KMS-11 (cell line): ENCODE data around the gene ABI2.

Experiments used
- H2AFZ ChIP-seq: fragments of 200-600 bp; sonication (generic); 2 replicates; pipeline ENCODE4 v1.6.1; 2016; ENCODE audit warnings: antibody characterized with exemption, mixed run types, low read depth
- H3K27ac ChIP-seq: fragments of 200-600 bp; sonication (generic); 2 replicates; pipeline ENCODE4 v1.6.1; 2016; ENCODE audit warnings: mild to moderate bottlenecking, mixed run types
- H3K27me3 ChIP-seq: fragments of 200-600 bp; sonication (generic); 2 replicates; pipeline ENCODE4 v1.6.1; 2017; ENCODE audit warnings: mild to moderate bottlenecking, low read depth, mixed run types, moderate library complexity; ENCODE audit not compliant: insufficient read depth
- H3K36me3 ChIP-seq: fragments of 200-600 bp; sonication (generic); 2 replicates; pipeline ENCODE4 v1.6.1; 2017; ENCODE audit warnings: mild to moderate bottlenecking, mixed run types; ENCODE audit not compliant: insufficient read depth
- H3K4me1 ChIP-seq: fragments of 200-600 bp; sonication (generic); 2 replicates; pipeline ENCODE4 v1.6.1; 2016; ENCODE audit warnings: mild to moderate bottlenecking, low read depth, mixed run types; ENCODE audit not compliant: poor library complexity, severe bottlenecking
- H3K4me2 ChIP-seq: fragments of 200-600 bp; sonication (generic); 2 replicates; pipeline ENCODE4 v1.7.0; 2016; ENCODE audit warnings: mild to moderate bottlenecking, mixed run types
- H3K4me3 ChIP-seq: fragments of 200-600 bp; sonication (generic); IDR thresholded peaks from 2 replicates; pipeline ENCODE4 v1.6.1; 2017; ENCODE audit warnings: low read depth, low read length, mixed read lengths; ENCODE audit not compliant: insufficient read depth
- H3K79me2 ChIP-seq: fragments of 200-600 bp; sonication (generic); 2 replicates; pipeline ENCODE4 v1.6.1; 2016; ENCODE audit warnings: low read depth, mixed run types; ENCODE audit not compliant: insufficient read depth
- H3K9ac ChIP-seq: fragments of 200-600 bp; sonication (generic); 2 replicates; pipeline ENCODE4 v1.6.1; 2016; ENCODE audit warnings: mild to moderate bottlenecking, mixed run types
- H4K20me1 ChIP-seq: fragments of 200-600 bp; sonication (generic); 2 replicates; pipeline ENCODE4 v1.6.1; 2016; ENCODE audit warnings: mild to moderate bottlenecking, mixed run types; ENCODE audit not compliant: insufficient read depth
- TF ChIP-seq, protein P1 (sequence below): fragments of 200-600 bp; sonication (generic); conservative IDR thresholded peaks from 2 replicates; pipeline ENCODE4 v1.6.1; 2017; ENCODE audit warnings: low read depth, mild to moderate bottlenecking, antibody characterized with exemption, low read length, moderate library complexity, mixed read lengths

ABI2 gene

GRCh38 chr2:203327901-203328759 lies at the start of gene ABI2:
Gene ABI2, plus strand, starts transcription at chr2:203328394. Its CDS starts 121 bp downstream, at chr2:203328515.
- Histone ChIP-seq H3K27ac (peak within 1 kb of the TSS; percentile 68), H3K79me2 (peaks cover 32% of the 10 kb centered on the region; the same call in 1 of the 2 replicates), H4K20me1 (no peaks in the 10 kb centered on the region), H2AFZ (peak within 1 kb of the TSS; percentile 97), H3K4me1 (peaks cover 31% of the 10 kb centered on the region), H3K9ac (peak within 1 kb of the TSS; percentile 71), H3K27me3 (no peaks in the 10 kb centered on the region), H3K4me3 (peak within 1 kb of the TSS; percentile 76), H3K36me3 (no peaks in the 10 kb centered on the region), H3K4me2 (peak within 1 kb of the TSS; percentile 97)
- TF ChIP-seq, protein P1, sequence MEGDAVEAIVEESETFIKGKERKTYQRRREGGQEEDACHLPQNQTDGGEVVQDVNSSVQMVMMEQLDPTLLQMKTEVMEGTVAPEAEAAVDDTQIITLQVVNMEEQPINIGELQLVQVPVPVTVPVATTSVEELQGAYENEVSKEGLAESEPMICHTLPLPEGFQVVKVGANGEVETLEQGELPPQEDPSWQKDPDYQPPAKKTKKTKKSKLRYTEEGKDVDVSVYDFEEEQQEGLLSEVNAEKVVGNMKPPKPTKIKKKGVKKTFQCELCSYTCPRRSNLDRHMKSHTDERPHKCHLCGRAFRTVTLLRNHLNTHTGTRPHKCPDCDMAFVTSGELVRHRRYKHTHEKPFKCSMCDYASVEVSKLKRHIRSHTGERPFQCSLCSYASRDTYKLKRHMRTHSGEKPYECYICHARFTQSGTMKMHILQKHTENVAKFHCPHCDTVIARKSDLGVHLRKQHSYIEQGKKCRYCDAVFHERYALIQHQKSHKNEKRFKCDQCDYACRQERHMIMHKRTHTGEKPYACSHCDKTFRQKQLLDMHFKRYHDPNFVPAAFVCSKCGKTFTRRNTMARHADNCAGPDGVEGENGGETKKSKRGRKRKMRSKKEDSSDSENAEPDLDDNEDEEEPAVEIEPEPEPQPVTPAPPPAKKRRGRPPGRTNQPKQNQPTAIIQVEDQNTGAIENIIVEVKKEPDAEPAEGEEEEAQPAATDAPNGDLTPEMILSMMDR = no peak

DNA sequence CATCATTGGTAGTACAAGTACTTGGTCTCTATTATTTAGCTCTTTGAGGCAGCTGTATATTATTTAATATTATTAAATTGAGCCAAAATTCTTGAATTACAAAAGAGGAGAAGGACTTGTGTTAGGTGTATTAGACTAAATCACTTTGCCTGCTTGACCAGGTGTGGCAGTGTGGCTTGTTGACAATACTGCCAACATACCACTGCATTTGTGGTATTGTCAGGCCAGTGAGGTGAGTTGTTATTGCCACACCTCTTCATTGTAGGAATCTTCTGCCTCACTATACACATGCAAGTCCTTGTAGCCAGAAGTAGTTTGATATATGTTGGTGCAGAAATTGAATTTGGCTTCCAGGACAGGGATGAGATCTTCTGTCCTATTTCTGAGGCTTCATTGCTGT lies 48.9 kb upstream of the ABI2 start:
- H3K36me3 ChIP-seq = no peaks in the 10 kb centered on the region
- no peak overlapping the region for H3K9ac ChIP-seq
- no peak overlapping the region for H3K4me3 ChIP-seq
- no peaks in the 10 kb centered on the region for H3K79me2 ChIP-seq
- no peak overlapping the region for H3K27ac ChIP-seq
- no peaks in the 10 kb centered on the region for H3K4me1 ChIP-seq
- H2AFZ ChIP-seq = no peak overlapping the region
- H4K20me1 ChIP-seq = no peaks in the 10 kb centered on the region
- no peak overlapping the region for H3K4me2 ChIP-seq
- TF ChIP-seq, protein P1 = no peak
- no peaks in the 10 kb centered on the region for H3K27me3 ChIP-seq

- Histone ChIP-seq H2AFZ (no peak overlapping the region), H3K4me2 (no peak overlapping the region), H3K4me1 (no peaks in the 10 kb centered on the region), H3K36me3 (no peaks in the 10 kb centered on the region), H3K9ac (no peak overlapping the region), H4K20me1 (no peaks in the 10 kb centered on the region), H3K27me3 (no peaks in the 10 kb centered on the region), H3K4me3 (no peak overlapping the region), H3K79me2 (no peaks in the 10 kb centered on the region), H3K27ac (no peak overlapping the region)
- TF ChIP-seq, protein P1 = no peak
Measured at GRCh38 chr2:203280428-203281064, 47.6 kb upstream of the ABI2 start.

GRCh38 chr2:203282101-203282500 lies 46.1 kb upstream of the ABI2 start:
- H4K20me1 ChIP-seq = no peaks in the 10 kb centered on the region
- no peak overlapping the region for H3K4me2 ChIP-seq
- H3K9ac ChIP-seq = no peak overlapping the region
- TF ChIP-seq, protein P1 = no peak
- H3K36me3 ChIP-seq = no peaks in the 10 kb centered on the region
- no peaks in the 10 kb centered on the region for H3K27me3 ChIP-seq
- no peaks in the 10 kb centered on the region for H3K4me1 ChIP-seq
- no peaks in the 10 kb centered on the region for H3K79me2 ChIP-seq
- H2AFZ ChIP-seq = no peak overlapping the region
- no peak overlapping the region for H3K4me3 ChIP-seq
- no peak overlapping the region for H3K27ac ChIP-seq
